ENCODE measurements around the gene SDF2L1.
"Not testable (repeated sequence)": the region's sequence is repeated elsewhere in the genome, so short reads cannot be mapped to it uniquely, and the experiment has no call there.

The SDF2L1 gene

DNA sequence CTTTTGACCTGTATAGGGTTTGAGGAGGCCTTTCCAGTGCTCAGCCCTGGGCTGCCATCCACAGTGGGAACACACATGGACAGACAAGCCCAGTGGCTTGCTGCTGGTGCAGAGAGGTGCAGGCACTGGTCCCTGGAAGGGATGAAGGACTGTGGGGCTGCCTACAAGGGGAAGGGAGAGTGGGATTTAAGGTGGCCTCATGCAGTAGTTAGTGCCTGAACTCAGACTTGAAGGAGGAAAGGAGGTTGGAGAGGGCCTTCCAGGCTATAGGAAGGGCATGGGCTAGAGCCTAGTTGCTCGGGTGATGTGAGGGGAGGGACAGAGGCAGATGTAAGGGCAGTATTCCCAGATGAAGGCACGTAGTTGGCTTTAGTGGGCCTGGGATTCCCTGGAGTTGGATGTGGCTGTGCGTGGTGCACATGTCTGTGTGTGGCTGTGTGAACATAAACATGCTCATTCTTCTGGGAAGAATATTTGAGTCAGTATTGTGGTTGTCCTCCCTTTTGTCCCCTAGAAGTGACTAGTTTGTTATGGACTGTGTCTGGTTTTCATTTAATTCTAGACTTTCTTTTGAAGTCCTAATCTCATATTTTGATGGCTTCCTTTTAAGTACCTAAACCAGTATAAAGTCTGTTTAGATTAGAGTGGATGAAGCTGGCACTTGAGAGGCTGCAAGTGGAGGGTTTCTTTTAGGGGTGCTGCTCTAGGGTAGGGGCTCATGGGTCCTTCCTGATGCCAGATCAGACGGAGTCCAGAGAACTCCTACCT lies 30.7 kb upstream of the SDF2L1 start:
- TF ChIP-seq, protein P1, sequence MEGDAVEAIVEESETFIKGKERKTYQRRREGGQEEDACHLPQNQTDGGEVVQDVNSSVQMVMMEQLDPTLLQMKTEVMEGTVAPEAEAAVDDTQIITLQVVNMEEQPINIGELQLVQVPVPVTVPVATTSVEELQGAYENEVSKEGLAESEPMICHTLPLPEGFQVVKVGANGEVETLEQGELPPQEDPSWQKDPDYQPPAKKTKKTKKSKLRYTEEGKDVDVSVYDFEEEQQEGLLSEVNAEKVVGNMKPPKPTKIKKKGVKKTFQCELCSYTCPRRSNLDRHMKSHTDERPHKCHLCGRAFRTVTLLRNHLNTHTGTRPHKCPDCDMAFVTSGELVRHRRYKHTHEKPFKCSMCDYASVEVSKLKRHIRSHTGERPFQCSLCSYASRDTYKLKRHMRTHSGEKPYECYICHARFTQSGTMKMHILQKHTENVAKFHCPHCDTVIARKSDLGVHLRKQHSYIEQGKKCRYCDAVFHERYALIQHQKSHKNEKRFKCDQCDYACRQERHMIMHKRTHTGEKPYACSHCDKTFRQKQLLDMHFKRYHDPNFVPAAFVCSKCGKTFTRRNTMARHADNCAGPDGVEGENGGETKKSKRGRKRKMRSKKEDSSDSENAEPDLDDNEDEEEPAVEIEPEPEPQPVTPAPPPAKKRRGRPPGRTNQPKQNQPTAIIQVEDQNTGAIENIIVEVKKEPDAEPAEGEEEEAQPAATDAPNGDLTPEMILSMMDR (IDR thresholded peaks at IDR 0.05; ENCODE audit: borderline replicate concordance, control extremely low read depth, extremely low read depth, insufficient read depth, missing control alignments), result no peak
- in situ Hi-C loops (cut with MboI; ENCODE audit: low sequenced_read_pairs, unreplicated experiment), result no loop called here
- DNase-seq (ENCODE audit: low spot score), result no peak

DNA sequence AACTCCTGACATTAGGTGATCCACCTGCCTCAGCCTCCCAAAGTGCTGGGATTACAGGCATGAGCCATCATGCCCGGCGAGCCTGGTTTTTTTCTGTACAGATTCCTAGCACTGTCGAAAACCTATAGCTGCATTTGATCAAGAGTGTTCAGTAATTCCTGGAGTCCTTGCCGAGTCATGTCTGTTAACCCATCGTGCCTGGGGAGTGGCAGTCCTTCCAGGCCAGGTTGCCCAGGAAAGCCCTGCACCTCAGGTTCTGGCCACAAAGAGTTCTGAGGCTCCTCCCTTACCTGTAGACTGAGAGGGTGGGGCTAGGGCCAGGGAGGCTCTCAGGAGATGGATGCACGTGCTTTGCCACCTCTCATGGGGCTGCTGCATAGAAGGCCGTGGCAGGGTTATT lies 29.2 kb upstream of the SDF2L1 start:
- in situ Hi-C loops (cut with MboI; ENCODE audit: low sequenced_read_pairs, unreplicated experiment), result no loop called here
- TF ChIP-seq, protein P1 (IDR thresholded peaks at IDR 0.05; ENCODE audit: borderline replicate concordance, control extremely low read depth, extremely low read depth, insufficient read depth, missing control alignments), result no peak
- no peak for DNase-seq (ENCODE audit: low spot score)

DNA sequence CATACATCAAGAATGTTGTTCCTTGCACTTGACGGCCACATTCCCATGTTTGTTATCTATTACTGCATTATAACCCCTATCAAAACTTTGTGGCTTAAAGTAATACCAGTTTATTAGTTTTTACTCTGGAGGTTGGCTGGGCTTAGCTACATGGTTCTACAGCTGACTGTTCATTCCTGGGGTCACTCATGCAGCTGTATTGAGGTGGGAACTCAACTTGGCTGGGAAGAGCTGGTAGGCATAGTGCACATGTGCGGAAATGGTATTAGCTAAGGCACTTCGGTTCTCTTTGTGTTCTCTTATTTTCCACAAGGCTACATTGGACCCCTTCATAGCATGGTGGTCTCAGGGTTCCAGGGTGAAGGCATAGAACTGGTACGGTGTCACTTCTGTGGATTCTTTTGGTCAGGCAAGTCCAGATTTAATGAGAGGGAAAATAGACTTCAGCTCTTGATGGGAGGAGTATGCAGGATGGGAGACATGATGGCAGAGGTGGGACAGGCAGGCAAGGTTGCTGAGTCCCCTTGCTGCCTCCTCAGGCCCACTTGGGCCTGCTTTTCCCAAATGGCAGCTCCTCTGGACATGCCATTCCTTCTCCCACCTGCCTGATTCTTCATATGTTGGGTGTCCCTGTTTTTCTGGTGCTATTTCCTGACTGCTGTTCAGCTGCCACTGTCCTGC lies 28.4 kb upstream of the SDF2L1 start:
- in situ Hi-C loops (cut with MboI; ENCODE audit: low sequenced_read_pairs, unreplicated experiment), result no loop called here
- TF ChIP-seq, protein P1 (IDR thresholded peaks at IDR 0.05; ENCODE audit: borderline replicate concordance, control extremely low read depth, extremely low read depth, insufficient read depth, missing control alignments), result no peak
- no peak for DNase-seq (ENCODE audit: low spot score)

DNA sequence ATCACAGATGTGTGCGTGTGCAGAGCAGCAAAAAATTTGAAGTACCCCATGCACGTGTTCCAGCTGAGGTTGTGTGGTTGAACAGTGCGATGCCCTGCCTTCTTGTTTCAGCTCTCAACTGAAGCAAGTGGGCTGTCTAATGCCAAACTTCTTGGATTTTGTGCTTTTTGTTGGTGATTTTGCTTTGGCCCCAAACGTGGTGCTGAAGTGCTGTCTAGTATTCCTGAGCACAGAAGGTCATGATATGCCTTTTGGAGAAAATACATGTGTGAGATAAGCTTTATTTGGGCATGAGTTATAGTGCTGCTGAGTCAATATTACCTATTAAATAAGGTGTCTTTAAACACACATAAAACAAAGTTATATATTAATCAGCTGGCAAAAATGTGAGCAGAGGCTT lies 26.4 kb upstream of the SDF2L1 start:
- in situ Hi-C loops (cut with MboI; ENCODE audit: low sequenced_read_pairs, unreplicated experiment), result no loop called here
- DNase-seq (ENCODE audit: low spot score), result no peak
- TF ChIP-seq, protein P1 (IDR thresholded peaks at IDR 0.05; ENCODE audit: borderline replicate concordance, control extremely low read depth, extremely low read depth, insufficient read depth, missing control alignments), result no peak

DNA sequence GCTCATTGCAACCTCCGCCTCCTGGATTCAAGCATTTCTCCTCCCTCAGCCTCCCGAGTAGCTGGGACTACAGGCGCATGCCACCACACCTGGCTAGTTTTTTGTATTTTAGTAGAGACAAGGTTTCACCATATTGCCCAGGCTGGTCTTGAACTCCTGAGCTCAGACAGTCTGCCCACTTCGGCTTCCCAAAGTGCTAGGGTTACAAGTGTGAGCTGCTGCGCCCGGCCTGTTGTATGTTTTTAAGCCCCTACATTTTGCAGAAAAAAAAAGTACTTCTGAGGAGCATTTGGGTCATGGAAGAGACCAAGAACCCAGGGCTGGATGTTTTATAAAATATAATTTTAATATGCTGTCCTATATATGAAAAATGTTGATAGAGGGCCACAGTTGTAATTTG lies 24.8 kb upstream of the SDF2L1 start:
- in situ Hi-C loops (cut with MboI; ENCODE audit: low sequenced_read_pairs, unreplicated experiment); DNase-seq (ENCODE audit: low spot score): not testable (repeated sequence)

DNA sequence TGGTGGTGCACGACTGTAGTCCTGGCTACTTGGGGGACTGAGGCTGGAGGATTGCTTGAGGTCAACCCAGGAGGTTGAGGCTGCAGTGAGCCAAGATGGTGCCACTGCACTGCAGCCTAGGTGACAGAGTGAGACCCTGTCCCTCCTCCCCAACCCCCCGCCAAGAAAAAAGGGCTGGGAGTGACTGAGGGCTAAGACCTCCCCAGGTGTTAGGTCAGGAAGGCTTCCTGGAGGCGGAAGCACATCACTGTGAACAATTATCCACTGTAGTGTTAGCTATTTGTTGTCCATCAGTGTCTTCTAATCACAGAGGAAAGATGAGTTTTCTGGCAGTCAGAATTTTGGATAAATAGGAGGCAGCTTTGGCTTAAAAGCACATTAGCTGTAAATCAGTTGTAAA lies 21.1 kb upstream of the SDF2L1 start:
- no peak for DNase-seq (ENCODE audit: low spot score)
- TF ChIP-seq, protein P1 (IDR thresholded peaks at IDR 0.05; ENCODE audit: borderline replicate concordance, control extremely low read depth, extremely low read depth, insufficient read depth, missing control alignments), result no peak
- in situ Hi-C loops (cut with MboI; ENCODE audit: low sequenced_read_pairs, unreplicated experiment), result no loop called here
